ENCODE data around the gene TSHB.

Gene TSHB

DNA sequence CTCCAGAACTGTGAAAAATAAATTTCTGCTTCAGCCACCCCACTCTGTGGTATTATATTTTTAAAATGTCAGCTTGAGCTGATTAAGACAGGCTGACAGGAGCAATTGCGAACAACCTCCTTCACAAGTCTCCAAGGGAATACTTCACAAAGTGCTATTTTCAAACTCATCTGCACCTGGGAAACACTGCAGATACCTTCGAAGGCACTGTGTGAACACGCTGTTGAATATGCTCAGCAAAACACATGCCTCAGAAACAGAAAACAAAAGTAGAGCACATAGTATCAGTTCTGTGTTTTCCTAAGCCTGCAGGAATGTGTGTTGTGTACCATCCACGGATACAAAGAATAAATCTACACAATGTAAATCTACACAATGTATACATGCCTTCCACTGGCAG lies 49.1 kb downstream of the TSHB start:
- H3K9ac ChIP-seq (ENCODE audit: low read depth, low read length, poor library complexity, severe bottlenecking): no peak overlapping the region
- no peaks in the 10 kb centered on the region for H3K79me2 ChIP-seq (ENCODE audit: insufficient read depth, low read length)
- no peaks in the 10 kb centered on the region for H3K27me3 ChIP-seq (ENCODE audit: insufficient read depth, low read length, poor library complexity, severe bottlenecking)
- H3K4me1 ChIP-seq (ENCODE audit: insufficient read depth, low read length, poor library complexity, severe bottlenecking): peaks cover 6% of the 10 kb centered on the region
- no peaks in the 10 kb centered on the region for H3F3A ChIP-seq (ENCODE audit: low read depth)
- H3K4me3 ChIP-seq (ENCODE audit: low read length, poor library complexity, severe bottlenecking): no peak overlapping the region
- no peaks in the 10 kb centered on the region for H3K9me3 ChIP-seq (ENCODE audit: insufficient read depth, low read depth, low read length)
- no peak overlapping the region for H3K4me2 ChIP-seq (ENCODE audit: low read depth, low read length, poor library complexity, severe bottlenecking)
- no peak overlapping the region for H2AFZ ChIP-seq (ENCODE audit: low read length)
- H4K20me1 ChIP-seq (ENCODE audit: insufficient read depth, low read length, poor library complexity, severe bottlenecking): no peaks in the 10 kb centered on the region
- no peaks in the 10 kb centered on the region for H3K36me3 ChIP-seq (ENCODE audit: insufficient read depth, low read length)
- H3K9me2 ChIP-seq (replicated peaks; ENCODE audit: low read depth, low read length): no peaks in the 10 kb centered on the region
- no peak for TF ChIP-seq EZH2phosphoT487 (IDR thresholded peaks at IDR 0.05; ENCODE audit: borderline replicate concordance)
- TF ChIP-seq, protein P1, sequence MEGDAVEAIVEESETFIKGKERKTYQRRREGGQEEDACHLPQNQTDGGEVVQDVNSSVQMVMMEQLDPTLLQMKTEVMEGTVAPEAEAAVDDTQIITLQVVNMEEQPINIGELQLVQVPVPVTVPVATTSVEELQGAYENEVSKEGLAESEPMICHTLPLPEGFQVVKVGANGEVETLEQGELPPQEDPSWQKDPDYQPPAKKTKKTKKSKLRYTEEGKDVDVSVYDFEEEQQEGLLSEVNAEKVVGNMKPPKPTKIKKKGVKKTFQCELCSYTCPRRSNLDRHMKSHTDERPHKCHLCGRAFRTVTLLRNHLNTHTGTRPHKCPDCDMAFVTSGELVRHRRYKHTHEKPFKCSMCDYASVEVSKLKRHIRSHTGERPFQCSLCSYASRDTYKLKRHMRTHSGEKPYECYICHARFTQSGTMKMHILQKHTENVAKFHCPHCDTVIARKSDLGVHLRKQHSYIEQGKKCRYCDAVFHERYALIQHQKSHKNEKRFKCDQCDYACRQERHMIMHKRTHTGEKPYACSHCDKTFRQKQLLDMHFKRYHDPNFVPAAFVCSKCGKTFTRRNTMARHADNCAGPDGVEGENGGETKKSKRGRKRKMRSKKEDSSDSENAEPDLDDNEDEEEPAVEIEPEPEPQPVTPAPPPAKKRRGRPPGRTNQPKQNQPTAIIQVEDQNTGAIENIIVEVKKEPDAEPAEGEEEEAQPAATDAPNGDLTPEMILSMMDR (conservative IDR thresholded peaks at IDR 0.05; ENCODE audit: low read length): no peak

DNA sequence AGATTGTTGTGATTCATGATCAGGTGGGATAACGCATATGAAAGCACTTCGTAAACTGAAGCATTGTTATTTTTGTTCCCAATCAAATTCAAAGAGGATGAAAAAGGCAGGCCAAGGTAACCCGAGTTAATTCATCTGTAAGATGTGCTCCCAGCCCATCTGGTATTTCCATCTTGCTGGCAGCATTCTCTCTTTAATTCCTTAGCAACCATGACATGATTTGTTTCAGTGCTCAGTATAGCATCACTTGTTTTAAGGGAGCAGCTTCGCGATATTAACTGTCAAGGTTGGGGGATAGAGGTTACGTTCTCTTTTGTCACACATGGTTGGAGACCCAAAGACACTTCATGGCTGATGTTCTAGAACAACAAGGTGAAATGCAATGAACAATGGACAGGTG lies 53.3 kb downstream of the TSHB start:
- no peak overlapping the region for H3K4me2 ChIP-seq (ENCODE audit: low read depth, low read length, poor library complexity, severe bottlenecking)
- no peaks in the 10 kb centered on the region for H3K9me3 ChIP-seq (ENCODE audit: insufficient read depth, low read depth, low read length)
- no peaks in the 10 kb centered on the region for H3K9me2 ChIP-seq (replicated peaks; ENCODE audit: low read depth, low read length)
- no peaks in the 10 kb centered on the region for H4K20me1 ChIP-seq (ENCODE audit: insufficient read depth, low read length, poor library complexity, severe bottlenecking)
- H3K27me3 ChIP-seq (ENCODE audit: insufficient read depth, low read length, poor library complexity, severe bottlenecking): no peaks in the 10 kb centered on the region
- H3K36me3 ChIP-seq (ENCODE audit: insufficient read depth, low read length): no peaks in the 10 kb centered on the region
- no peaks in the 10 kb centered on the region for H3K79me2 ChIP-seq (ENCODE audit: insufficient read depth, low read length)
- H3F3A ChIP-seq (ENCODE audit: low read depth): peaks cover 3% of the 10 kb centered on the region; the same call in 1 of the 2 replicates
- peaks cover 24% of the 10 kb centered on the region for H3K4me1 ChIP-seq (ENCODE audit: insufficient read depth, low read length, poor library complexity, severe bottlenecking)
- no peak for TF ChIP-seq EZH2phosphoT487 (IDR thresholded peaks at IDR 0.05; ENCODE audit: borderline replicate concordance)
- TF ChIP-seq, protein P1 (conservative IDR thresholded peaks at IDR 0.05; ENCODE audit: low read length): no peak
- no peak overlapping the region for H3K9ac ChIP-seq (ENCODE audit: low read depth, low read length, poor library complexity, severe bottlenecking)
- no peak overlapping the region for H2AFZ ChIP-seq (ENCODE audit: low read length)
- H3K4me3 ChIP-seq (ENCODE audit: low read length, poor library complexity, severe bottlenecking): no peak overlapping the region

All from Loucy (cell line).